GM12864 (cell line): ENCODE measurements around the gene UBAC2.

ENCODE experiments used
- DNase-seq: peaks from one replicate; pipeline ENCODE4 v3.0.0-alpha.2; 2011; ENCODE audit warnings: low read depth
- H3K4me3 ChIP-seq: 2 replicates; pipeline ENCODE4 v1.5.1; 2011; ENCODE audit warnings: mild to moderate bottlenecking, low read depth, low read length, control low read depth
- CTCF ChIP-seq: IDR thresholded peaks from 2 replicates; pipeline ENCODE4 v1.5.1; 2011; ENCODE audit warnings: low read depth, mild to moderate bottlenecking, moderate library complexity, low read length, control low read depth, inconsistent platforms; ENCODE audit errors: missing control alignments

UBAC2 gene

GRCh38 chr13:99359528-99359927 is 158.9 kb downstream of the UBAC2 start:
- no peak overlapping the region for H3K4me3 ChIP-seq
- peak; percentile 20 for TF ChIP-seq CTCF
- no peak for DNase-seq

GRCh38 chr13:99360696-99361095 is 160.0 kb downstream of the UBAC2 start:
- TF ChIP-seq CTCF = no peak
- DNase-seq = no peak

GRCh38 chr13:99361197-99361596 is 160.5 kb downstream of the UBAC2 start:
- TF ChIP-seq CTCF = no peak
- no peak for DNase-seq
- H3K4me3 ChIP-seq = no peak overlapping the region

More at GRCh38 chr13:99360696-99361095, 160.0 kb downstream of the UBAC2 start:
- no peak overlapping the region for H3K4me3 ChIP-seq

GRCh38 chr13:99362362-99362761 is 161.7 kb downstream of the UBAC2 start:
- TF ChIP-seq CTCF = no peak
- H3K4me3 ChIP-seq = no peak overlapping the region
- no peak for DNase-seq

GRCh38 chr13:99363391-99363790 is 162.7 kb downstream of the UBAC2 start:
- no peak for TF ChIP-seq CTCF
- no peak for DNase-seq
- no peak overlapping the region for H3K4me3 ChIP-seq

GRCh38 chr13:99363949-99364348 is 163.3 kb downstream of the UBAC2 start:
- no peak overlapping the region for H3K4me3 ChIP-seq
- DNase-seq = no peak
- TF ChIP-seq CTCF = no peak

GRCh38 chr13:99366075-99366987 is 165.7 kb downstream of the UBAC2 start:
- TF ChIP-seq CTCF = no peak
- DNase-seq = no peak
- no peak overlapping the region for H3K4me3 ChIP-seq
